Measurements from ENCODE around the gene ZNF586.
"Not testable (repeated sequence)": the region's sequence is repeated elsewhere in the genome, so short reads cannot be mapped to it uniquely, and the experiment has no call there.

The ZNF586 gene

DNA sequence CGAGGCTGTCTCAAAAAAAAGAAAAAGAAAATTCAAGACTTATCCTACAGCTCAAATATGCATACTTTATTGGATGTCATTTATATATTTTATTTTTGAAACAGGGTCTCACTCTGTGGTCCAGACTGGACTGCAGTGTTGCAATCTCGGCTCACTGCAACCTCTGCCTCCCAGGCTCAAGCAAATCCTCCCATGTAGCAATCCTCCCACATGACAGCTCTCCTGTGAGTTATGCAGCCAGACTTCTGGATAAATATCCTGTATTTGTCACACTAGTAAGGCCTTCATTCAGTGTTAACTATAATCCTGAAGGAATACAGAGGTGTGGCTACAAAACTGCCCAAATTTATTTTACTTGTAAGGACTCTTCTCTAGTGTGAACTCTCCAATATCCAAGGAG, 38.1 kb downstream of the ZNF586 start:
- Histone ChIP-seq H3K9me3 (ENCODE audit: insufficient read depth, low read length) (no peaks in the 10 kb centered on the region), H2AFZ (ENCODE audit: low read depth, low read length) (no peak overlapping the region), H3K27me3 (ENCODE audit: low read depth, low read length) (no peaks in the 10 kb centered on the region), H3K36me3 (replicated peaks; ENCODE audit: low read depth, low read length) (peaks cover 24% of the 10 kb centered on the region), H4K20me1 (ENCODE audit: insufficient read depth, low read length) (0 out of 2 replicates have a peak, but pooled peaks cover 3% of the 10 kb centered on the region), H3K9ac (ENCODE audit: low read length) (no peak overlapping the region), H3K4me2 (ENCODE audit: low read length) (no peak overlapping the region), H3K27ac (ENCODE audit: low read length) (no peak overlapping the region), H3K4me1 (ENCODE audit: low read length) (peaks cover 4% of the 10 kb centered on the region), H3K4me3 (ENCODE audit: low read length) (no peak overlapping the region), H3K79me2 (ENCODE audit: low read length) (peaks cover 63% of the 10 kb centered on the region)
- no peak for TF ChIP-seq EZH2phosphoT487 (IDR thresholded peaks at IDR 0.05; ENCODE audit: low read depth)
- TF ChIP-seq, protein P1, sequence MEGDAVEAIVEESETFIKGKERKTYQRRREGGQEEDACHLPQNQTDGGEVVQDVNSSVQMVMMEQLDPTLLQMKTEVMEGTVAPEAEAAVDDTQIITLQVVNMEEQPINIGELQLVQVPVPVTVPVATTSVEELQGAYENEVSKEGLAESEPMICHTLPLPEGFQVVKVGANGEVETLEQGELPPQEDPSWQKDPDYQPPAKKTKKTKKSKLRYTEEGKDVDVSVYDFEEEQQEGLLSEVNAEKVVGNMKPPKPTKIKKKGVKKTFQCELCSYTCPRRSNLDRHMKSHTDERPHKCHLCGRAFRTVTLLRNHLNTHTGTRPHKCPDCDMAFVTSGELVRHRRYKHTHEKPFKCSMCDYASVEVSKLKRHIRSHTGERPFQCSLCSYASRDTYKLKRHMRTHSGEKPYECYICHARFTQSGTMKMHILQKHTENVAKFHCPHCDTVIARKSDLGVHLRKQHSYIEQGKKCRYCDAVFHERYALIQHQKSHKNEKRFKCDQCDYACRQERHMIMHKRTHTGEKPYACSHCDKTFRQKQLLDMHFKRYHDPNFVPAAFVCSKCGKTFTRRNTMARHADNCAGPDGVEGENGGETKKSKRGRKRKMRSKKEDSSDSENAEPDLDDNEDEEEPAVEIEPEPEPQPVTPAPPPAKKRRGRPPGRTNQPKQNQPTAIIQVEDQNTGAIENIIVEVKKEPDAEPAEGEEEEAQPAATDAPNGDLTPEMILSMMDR (IDR thresholded peaks at IDR 0.05; ENCODE audit: low read depth, low read length), result no peak

DNA sequence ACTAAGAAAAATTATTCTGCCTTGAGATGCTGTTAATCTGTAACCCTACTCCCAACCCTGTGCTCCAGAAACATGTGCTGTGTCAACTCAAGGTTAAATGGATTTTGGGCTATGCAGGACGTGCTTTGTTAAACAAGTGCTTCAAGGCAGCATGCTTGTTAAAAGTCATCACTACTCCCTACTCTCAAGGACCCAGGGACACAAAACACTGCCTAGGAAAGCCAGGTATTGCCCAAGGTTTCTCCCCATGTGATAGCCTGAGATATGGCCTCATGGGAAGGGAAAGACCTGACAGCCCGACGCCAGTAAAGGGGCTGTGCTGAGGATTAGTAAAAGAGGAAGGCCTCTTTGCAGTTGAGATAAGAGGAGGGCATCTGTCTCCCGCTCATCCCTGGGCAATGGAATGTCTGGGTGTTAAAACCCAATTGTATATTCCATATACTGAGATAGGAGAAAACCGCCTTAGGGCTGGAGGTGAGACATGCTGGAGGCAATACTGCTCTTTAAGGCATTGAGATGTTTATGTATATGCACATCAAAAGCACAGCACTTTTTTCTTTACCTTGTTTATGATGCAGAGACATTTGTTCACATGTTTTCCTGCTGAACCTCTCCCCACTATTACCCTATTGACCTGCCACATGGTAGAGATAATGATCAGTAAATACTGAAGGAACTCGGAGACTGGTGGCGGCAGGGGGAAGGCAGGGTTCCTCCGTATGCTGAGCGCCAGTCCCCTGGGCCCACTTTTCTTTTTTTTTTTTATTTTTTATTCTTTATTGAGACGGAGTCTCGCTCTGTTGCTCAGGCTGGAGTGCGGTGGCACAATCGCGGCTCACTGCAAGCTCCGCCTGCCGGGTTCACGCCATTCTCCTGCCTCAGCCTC, 41.2 kb downstream of the ZNF586 start:
- not testable (repeated sequence) for H3K9ac ChIP-seq (ENCODE audit: low read length); H3K4me1 ChIP-seq (ENCODE audit: low read length); H3K4me3 ChIP-seq (ENCODE audit: low read length); H4K20me1 ChIP-seq (ENCODE audit: insufficient read depth, low read length); H3K27me3 ChIP-seq (ENCODE audit: low read depth, low read length); H3K9me3 ChIP-seq (ENCODE audit: insufficient read depth, low read length); H3K4me2 ChIP-seq (ENCODE audit: low read length); H2AFZ ChIP-seq (ENCODE audit: low read depth, low read length); H3K27ac ChIP-seq (ENCODE audit: low read length)
- H3K79me2 ChIP-seq (ENCODE audit: low read length), result peaks cover 51% of the 10 kb centered on the region
- peaks cover 27% of the 10 kb centered on the region for H3K36me3 ChIP-seq (replicated peaks; ENCODE audit: low read depth, low read length)

DNA sequence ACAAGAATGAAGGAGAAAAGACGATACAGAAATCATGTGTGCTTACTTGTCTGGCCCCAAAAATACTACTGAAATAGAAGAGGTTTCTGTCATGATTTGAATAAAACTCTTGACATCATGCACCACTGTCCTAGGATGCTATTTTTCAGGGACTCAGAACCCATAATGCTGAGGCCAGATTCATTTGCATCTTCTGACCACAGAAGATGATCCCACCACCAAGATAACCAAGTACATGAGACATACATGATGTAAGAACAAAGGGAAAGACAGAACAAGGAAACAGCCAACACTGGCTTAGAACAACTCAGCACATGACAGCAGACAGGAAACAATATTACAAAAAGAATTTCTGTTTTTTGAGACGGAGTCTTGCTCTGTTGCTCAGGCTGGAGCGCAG, 42.8 kb downstream of the ZNF586 start:
- H3K27ac ChIP-seq (ENCODE audit: low read length), result no peak overlapping the region
- no peak overlapping the region for H3K9ac ChIP-seq (ENCODE audit: low read length)
- no peak overlapping the region for H2AFZ ChIP-seq (ENCODE audit: low read depth, low read length)
- no peaks in the 10 kb centered on the region for H3K27me3 ChIP-seq (ENCODE audit: low read depth, low read length)
- H3K36me3 ChIP-seq (replicated peaks; ENCODE audit: low read depth, low read length), result peaks cover 25% of the 10 kb centered on the region
- peaks cover 41% of the 10 kb centered on the region for H3K79me2 ChIP-seq (ENCODE audit: low read length)
- H4K20me1 ChIP-seq (ENCODE audit: insufficient read depth, low read length), result 0 out of 2 replicates have a peak, but pooled peaks cover 4% of the 10 kb centered on the region
- TF ChIP-seq EZH2phosphoT487 (IDR thresholded peaks at IDR 0.05; ENCODE audit: low read depth), result no peak
- TF ChIP-seq, protein P1 (IDR thresholded peaks at IDR 0.05; ENCODE audit: low read depth, low read length), result no peak
- H3K4me2 ChIP-seq (ENCODE audit: low read length), result no peak overlapping the region
- H3K4me1 ChIP-seq (ENCODE audit: low read length), result peaks cover 7% of the 10 kb centered on the region; the same call in 1 of the 2 replicates
- no peak overlapping the region for H3K4me3 ChIP-seq (ENCODE audit: low read length)
- H3K9me3 ChIP-seq (ENCODE audit: insufficient read depth, low read length), result no peaks in the 10 kb centered on the region

DNA sequence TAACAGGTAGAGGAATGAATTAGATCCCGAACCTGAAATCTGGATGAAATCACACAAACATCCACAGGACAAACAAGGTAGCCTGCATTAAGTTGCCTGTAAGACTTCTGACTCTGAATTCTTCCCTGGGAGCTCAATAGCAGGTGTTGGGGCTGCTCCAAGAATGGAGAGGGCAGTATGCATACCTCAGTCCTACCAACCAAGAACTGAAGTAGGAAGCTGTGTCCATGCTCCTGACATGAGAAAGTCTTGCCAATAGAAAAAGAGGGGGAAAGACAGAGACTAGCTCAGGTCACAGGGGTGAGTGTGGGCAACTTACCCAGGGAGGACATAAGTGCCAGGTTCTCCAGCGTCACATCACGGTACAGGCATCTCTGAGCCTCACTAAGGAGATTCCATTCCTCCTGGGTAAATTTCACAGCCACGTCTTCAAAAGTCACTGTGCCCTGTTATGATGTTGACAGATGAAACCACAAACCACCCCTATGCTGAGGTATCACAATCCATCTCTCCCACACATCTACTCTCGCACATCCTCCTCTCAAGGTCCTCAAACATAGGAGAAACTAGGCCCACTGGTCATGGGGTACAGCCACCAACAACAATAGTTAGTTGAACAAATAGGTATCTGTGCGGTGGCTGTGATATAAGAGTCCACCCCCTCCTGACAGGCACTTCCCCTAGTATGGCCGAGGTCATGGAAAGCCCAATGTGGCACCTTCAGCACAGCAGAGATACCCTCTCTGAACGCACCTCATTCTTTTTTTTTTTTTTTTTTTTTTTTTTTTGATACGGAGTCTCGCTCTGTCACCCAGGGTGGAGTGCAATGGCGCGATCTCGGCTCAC, 43.7 kb downstream of the ZNF586 start:
- H3K4me3 ChIP-seq (ENCODE audit: low read length); H2AFZ ChIP-seq (ENCODE audit: low read depth, low read length); H3K9me3 ChIP-seq (ENCODE audit: insufficient read depth, low read length); H3K27ac ChIP-seq (ENCODE audit: low read length); H3K27me3 ChIP-seq (ENCODE audit: low read depth, low read length); H3K9ac ChIP-seq (ENCODE audit: low read length); H3K4me1 ChIP-seq (ENCODE audit: low read length); H4K20me1 ChIP-seq (ENCODE audit: insufficient read depth, low read length): not testable (repeated sequence)
- H3K4me2 ChIP-seq (ENCODE audit: low read length), result peak overlapping the region; percentile 92
- H3K79me2 ChIP-seq (ENCODE audit: low read length), result peaks cover 38% of the 10 kb centered on the region
- H3K36me3 ChIP-seq (replicated peaks; ENCODE audit: low read depth, low read length), result peaks cover 16% of the 10 kb centered on the region
